ENCODE measurements around the gene SMIM1. TPM values are rescaled to one million over a fixed set of nuclear protein-coding genes. Genes with fewer than 3 reads are reported as not detected.

Gene SMIM1
- total and polyA plus RNA-seq, 9 of the 15 experiments (the other 6 are each of a cell fraction or from before 2014, with no cell fraction given), result 2.3 to 125 (median 24.3) TPM

GRCh38 chr1:3775490-3776230, 3.1 kb downstream of the SMIM1 start (continued):
- 0 out of 2 replicates have a peak, but pooled peaks have one; percentile 65 for TF ChIP-seq THAP12 (CRISPR knock-in tag; IDR thresholded peaks at IDR 0.05)
- TF ChIP-seq NR1H2 (CRISPR knock-in tag; IDR thresholded peaks at IDR 0.05), result no peak
- TF ChIP-seq ZNF551 (CRISPR knock-in tag; IDR thresholded peaks at IDR 0.05), result no peak
- TF ChIP-seq MEF2D (tag; conservative IDR thresholded peaks at IDR 0.05; ENCODE audit: low read depth), result no peak
- no peak for TF ChIP-seq PRMT5 (CRISPR knock-in tag; IDR thresholded peaks at IDR 0.05)
- TF ChIP-seq GATAD2A (IDR thresholded peaks at IDR 0.05), result 0 out of 2 replicates have a peak, but pooled peaks have one; percentile 75
- TF ChIP-seq EZH2 (IDR thresholded peaks at IDR 0.05; ENCODE audit: borderline replicate concordance, low read depth, low read length), result no peak
- no peak for TF ChIP-seq NUFIP1 (IDR thresholded peaks at IDR 0.05; ENCODE audit: partially characterized antibody)
- peak; percentile 76 for TF ChIP-seq ZBTB2 (IDR thresholded peaks at IDR 0.05)
- 0 out of 2 replicates have a peak, but pooled peaks have one; percentile 52 for TF ChIP-seq NR4A1 (CRISPR knock-in tag; IDR thresholded peaks at IDR 0.05)
- TF ChIP-seq NR4A1 (tag; IDR thresholded peaks at IDR 0.05), result peak; percentile 91
- no peak for TF ChIP-seq SNRNP70 (optimal IDR thresholded peaks at IDR 0.05; ENCODE audit: low read depth, low read length)
- peak; percentile 53 to 83; a peak in 3 of 4 replicates for TF ChIP-seq RCOR1 (IDR thresholded peaks at IDR 0.05; ENCODE audit: borderline replicate concordance in 1 of 2, low read depth in 2 of 2, low read length in 2 of 2)
- TF ChIP-seq JUND (IDR thresholded peaks at IDR 0.05; ENCODE audit: borderline replicate concordance, low read depth, low read length), result peak; percentile 45; the same call in 1 of the 2 replicates
- peak; percentile 55; the same call in 1 of the 3 replicates for TF ChIP-seq JUND (tag; IDR thresholded peaks at IDR 0.05; ENCODE audit: borderline replicate concordance, low read depth, low read length)
- peak; percentile 98 for TF ChIP-seq ZNF592 (IDR thresholded peaks at IDR 0.05)
- no peak for TF ChIP-seq ZNF449 (CRISPR knock-in tag; IDR thresholded peaks at IDR 0.05)
- TF ChIP-seq ZFX (CRISPR knock-in tag; IDR thresholded peaks at IDR 0.05), result peak; percentile 96
- TF ChIP-seq HNRNPUL1 (IDR thresholded peaks at IDR 0.05; ENCODE audit: low read length), result no peak
